Pancreas (tissue), 10 donors: Measurements from ENCODE around the gene GATAD2B. TPM values are rescaled to one million over a fixed set of nuclear protein-coding genes. Genes with fewer than 3 reads are reported as not detected.

Experiments
- ATAC-seq, 4 donors: fragments of 200-7000 bp; cut with Tn5 transposase; one replicate each; pipeline versions ENCODE4 v1.8.0 to v1.9.1; 2020; ENCODE audit warnings: mild to moderate bottlenecking in 4 of 4, moderate library complexity in 4 of 4
- DNase-seq, 6 donors: peaks; one replicate each; pipeline ENCODE4 v3.0.0-alpha.2; 2020
- FAIRE-seq: peaks from 2 replicates; lab custom pipeline; 2012; peaks lifted over from hg19 to GRCh38; lab: Jason Lieb, UNC
- H3K27ac ChIP-seq, 4 donors: fragments of 200-600 bp; sonication (generic); 1 replicate in 3 of 4; 2 replicates in 1 of 4; pipeline versions ENCODE4 v1.5.0 to v1.8.0; 2020
- H3K27me3 ChIP-seq, 4 donors: fragments of 200-600 bp; one replicate each; pipeline ENCODE4 v1.8.0; 2021
- H3K36me3 ChIP-seq, 3 donors: fragments of 200-600 bp; sonication (generic) in 1 of 3; one replicate each; pipeline versions ENCODE4 v1.5.0 to v1.8.0; 2020 to 2021
- H3K4me1 ChIP-seq, 3 donors: fragments of 200-600 bp; one replicate each; pipeline ENCODE4 v1.8.0; 2021
- H3K4me3 ChIP-seq, 4 donors: fragments of 200-600 bp; sonication (generic) in 2 of 4; one replicate each; pipeline versions ENCODE4 v1.5.0 to v1.8.0; 2020 to 2021
- H3K9me3 ChIP-seq, 4 donors: fragments of 200-600 bp; one replicate each; pipeline ENCODE4 v1.8.0; 2021
- WGBS, 2 donors: extraction: QIAGEN DNeasy Blood & Tissue Kit; methylation state at CpG; one replicate each; pipeline ENCODE4 v1.1.7; 2013; 5-methylcytosine and 5-hydroxymethylcytosine counted together
- intact Hi-C, 3 donors: fragments of 100-400 bp; cut with DNase I; formaldehyde crosslinking; loops; one replicate each; pipeline versions ENCODE4 v1.11.1 to v1.14.2; 2022
- polyA plus RNA-seq, 2 donors: library from polyadenylated mRNA; stranded (reverse); fragments of 200-250 nt; gene quantifications; one replicate each; pipeline ENCODE4 v1.2.3, GENCODE V29; 2013
- total RNA-seq, 6 donors: library from RNA; stranded (reverse); fragmentation: NEBNext Ultra II Directional in 4 of 6; extraction: Animal tissue kit (Norgen Biotek cat#: 25700) in 4 of 6; gene quantifications; one replicate each; pipeline versions ENCODE4 v1.2.1 to v1.2.4, GENCODE V29; 2021 to 2023
- TF ChIP-seq, protein P1 (sequence below), 4 donors: fragments of 200-600 bp; sonication (generic) in 3 of 4; IDR thresholded peaks; one replicate each; pipeline versions ENCODE4 v1.5.0 to v1.8.0; 2021; ENCODE audit warnings: antibody characterized with exemption in 4 of 4
- donor health status: healthy with polysubstance abuse.
- donor health status: DM: no; HTN: no; CAD: no; lungs with moderate emphysema.
- donor health status: DM: no; HTN: no; CAD: no.
- donor health status: control.
- donor health status: control.
- donor health status: Bipolar disorder and iron deficiency.
- donor health status: DM: yes; HTN: yes; CAD: no.
- donor health status: DM: no; HTN: no; CAD: no.
- donor health status: DM: no; HTN: no; CAD: no.
- donor health status: DM: yes; HTN: yes; CAD: no.

Gene GATAD2B
- total and polyA plus RNA-seq, 8 donors, result 4.8 to 27.1 (median 16.2) TPM

- H3K27ac ChIP-seq, result peak overlapping the region; percentile 82 to 94 (median 88)
- DNase-seq (peak; percentile 73 to 86 (median 80)), FAIRE-seq (no peak), ATAC-seq (peak; percentile 26 to 42 (median 34))
- no peaks in the 10 kb centered on the region for H3K36me3 ChIP-seq
- no peaks in the 10 kb centered on the region for H3K9me3 ChIP-seq
- TF ChIP-seq, protein P1, sequence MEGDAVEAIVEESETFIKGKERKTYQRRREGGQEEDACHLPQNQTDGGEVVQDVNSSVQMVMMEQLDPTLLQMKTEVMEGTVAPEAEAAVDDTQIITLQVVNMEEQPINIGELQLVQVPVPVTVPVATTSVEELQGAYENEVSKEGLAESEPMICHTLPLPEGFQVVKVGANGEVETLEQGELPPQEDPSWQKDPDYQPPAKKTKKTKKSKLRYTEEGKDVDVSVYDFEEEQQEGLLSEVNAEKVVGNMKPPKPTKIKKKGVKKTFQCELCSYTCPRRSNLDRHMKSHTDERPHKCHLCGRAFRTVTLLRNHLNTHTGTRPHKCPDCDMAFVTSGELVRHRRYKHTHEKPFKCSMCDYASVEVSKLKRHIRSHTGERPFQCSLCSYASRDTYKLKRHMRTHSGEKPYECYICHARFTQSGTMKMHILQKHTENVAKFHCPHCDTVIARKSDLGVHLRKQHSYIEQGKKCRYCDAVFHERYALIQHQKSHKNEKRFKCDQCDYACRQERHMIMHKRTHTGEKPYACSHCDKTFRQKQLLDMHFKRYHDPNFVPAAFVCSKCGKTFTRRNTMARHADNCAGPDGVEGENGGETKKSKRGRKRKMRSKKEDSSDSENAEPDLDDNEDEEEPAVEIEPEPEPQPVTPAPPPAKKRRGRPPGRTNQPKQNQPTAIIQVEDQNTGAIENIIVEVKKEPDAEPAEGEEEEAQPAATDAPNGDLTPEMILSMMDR (IDR thresholded peaks at IDR 0.05), result no peak
- no peaks in the 10 kb centered on the region for H3K27me3 ChIP-seq
- peaks cover 0 to 22% (median 5%) of the 10 kb centered on the region in 3 donors for H3K4me1 ChIP-seq
- H3K4me3 ChIP-seq, result peak overlapping the region; percentile 29 to 47 (median 42)
- intact Hi-C loops, result no loop called here
- WGBS, 2 donors, result 1 to 2% methylated on average over 8 of the region's 8 CpGs
Measured at GRCh38 chr1:153968000-153968363, 45.2 kb upstream of the GATAD2B start.

DNA sequence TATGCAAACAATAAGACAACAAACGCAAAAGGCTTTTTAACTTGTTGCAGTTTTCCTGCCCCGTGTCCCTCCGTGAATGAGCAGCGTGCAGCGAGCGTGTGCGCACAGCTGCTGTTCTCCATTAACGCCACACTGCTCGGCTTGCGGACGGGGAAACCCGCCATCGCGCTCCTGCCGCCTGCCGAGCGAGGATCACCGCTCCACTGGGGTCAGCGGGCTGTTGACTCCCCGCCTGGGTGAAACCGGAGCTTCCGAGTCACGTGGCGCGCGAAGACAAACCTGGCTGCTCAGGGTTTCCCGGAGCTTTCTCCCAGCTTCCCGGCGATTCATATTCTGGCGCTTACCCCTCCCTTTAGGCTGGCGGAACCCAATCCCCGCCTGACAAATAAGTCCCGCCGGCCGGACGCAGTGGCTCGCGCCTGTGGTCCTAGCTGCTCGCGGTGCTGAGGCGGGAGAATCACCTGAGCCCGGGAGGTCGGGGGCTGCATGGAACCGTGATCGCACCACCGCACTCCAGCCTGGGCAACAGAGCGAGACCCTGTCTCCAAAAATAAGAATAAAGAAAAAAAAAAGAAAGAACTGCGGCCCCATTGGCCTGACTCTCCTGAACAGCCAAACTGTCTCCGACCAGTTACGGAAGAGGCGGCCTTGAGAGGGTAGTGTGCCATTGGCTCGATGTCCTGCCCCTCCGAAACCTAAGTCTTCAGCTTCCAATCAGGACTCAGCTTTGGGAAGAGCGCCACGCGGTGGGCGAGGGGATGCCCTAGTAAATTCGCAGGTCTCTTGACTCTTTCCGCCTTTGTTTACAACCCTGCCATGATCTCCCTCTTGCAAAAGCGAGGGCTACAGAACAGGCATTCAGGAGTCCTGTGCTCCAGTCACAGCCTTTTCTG is 44.6 kb upstream of the GATAD2B start, which contains the start of gene CREB3L4:
Gene CREB3L4, plus strand, starts transcription at position 796 of the 893 bp plus-strand sequence. CDS start 624 bp downstream, outside the sequence.
- TF ChIP-seq, protein P1 (IDR thresholded peaks at IDR 0.05), result peak in 1 of 4 donors; percentile 12
- Histone ChIP-seq H3K36me3 (no peaks in the 10 kb centered on the region), H3K27ac (peak within 1 kb of the TSS; percentile 82 to 94 (median 88)), H3K4me3 (peak within 1 kb of the TSS; percentile 29 to 47 (median 42)), H3K4me1 (peaks cover 3 to 25% (median 5%) of the 10 kb centered on the region in 3 donors), H3K9me3 (no peaks in the 10 kb centered on the region), H3K27me3 (no peaks in the 10 kb centered on the region)
- intact Hi-C loops, result no loop called here
- no peak for FAIRE-seq
- 0% methylated on average over 60 of the region's 60 CpGs for WGBS, 2 donors
- DNase-seq, result peak; percentile 92 to 95 (median 94)
- ATAC-seq, result peak; percentile 79 to 87 (median 82)

GRCh38 chr1:153963850-153964331 is 41.1 kb upstream of the GATAD2B start:
- TF ChIP-seq, protein P1 (IDR thresholded peaks at IDR 0.05), result no peak
- no peak for FAIRE-seq
- DNase-seq, result peak in 5 of 6 donors; percentile 42 to 75 (median 54)
- WGBS, 2 donors, result 1% methylated on average over 21 to 22 of the region's 22 CpGs
- peaks cover 0 to 7% (median 0%) of the 10 kb centered on the region in 3 donors for H3K36me3 ChIP-seq
- H3K4me3 ChIP-seq, result peak overlapping the region; percentile 76 to 88 (median 82)
- H3K4me1 ChIP-seq, result peaks cover 7 to 34% (median 10%) of the 10 kb centered on the region in 3 donors
- no peaks in the 10 kb centered on the region for H3K9me3 ChIP-seq
- H3K27ac ChIP-seq, result peak overlapping the region; percentile 83 to 97 (median 90)
- ATAC-seq, result peak in 2 of 4 donors; percentile 1 to 2
- intact Hi-C loops, result no loop called here
- no peaks in the 10 kb centered on the region for H3K27me3 ChIP-seq

- 0 to 1% methylated on average over 49 to 54 of the region's 54 CpGs for WGBS, 2 donors
- intact Hi-C loops, result no loop called here
- Histone ChIP-seq H3K36me3 (peaks cover 0 to 7% (median 0%) of the 10 kb centered on the region in 3 donors), H3K27me3 (no peaks in the 10 kb centered on the region), H3K27ac (peak within 1 kb of the TSS; percentile 83 to 97 (median 90)), H3K9me3 (no peaks in the 10 kb centered on the region), H3K4me3 (peak within 1 kb of the TSS; percentile 76 to 88 (median 82)), H3K4me1 (peaks cover 7 to 31% (median 10%) of the 10 kb centered on the region in 3 donors)
- TF ChIP-seq, protein P1 (IDR thresholded peaks at IDR 0.05), result no peak
- peak; percentile 98 to 100 (median 99) for DNase-seq
- no peak for FAIRE-seq
- ATAC-seq, result peak; percentile 75 to 87 (median 78)
Measured at GRCh38 chr1:153963030-153963849, 40.5 kb upstream of the GATAD2B start, which contains the start of gene SLC39A1. TSS of gene SLC39A1 (minus strand) at chr1:153963537. CDS start at chr1:153962715, 822 bp downstream.
